ENCODE measurements around the gene RMDN3.

The RMDN3 gene

DNA sequence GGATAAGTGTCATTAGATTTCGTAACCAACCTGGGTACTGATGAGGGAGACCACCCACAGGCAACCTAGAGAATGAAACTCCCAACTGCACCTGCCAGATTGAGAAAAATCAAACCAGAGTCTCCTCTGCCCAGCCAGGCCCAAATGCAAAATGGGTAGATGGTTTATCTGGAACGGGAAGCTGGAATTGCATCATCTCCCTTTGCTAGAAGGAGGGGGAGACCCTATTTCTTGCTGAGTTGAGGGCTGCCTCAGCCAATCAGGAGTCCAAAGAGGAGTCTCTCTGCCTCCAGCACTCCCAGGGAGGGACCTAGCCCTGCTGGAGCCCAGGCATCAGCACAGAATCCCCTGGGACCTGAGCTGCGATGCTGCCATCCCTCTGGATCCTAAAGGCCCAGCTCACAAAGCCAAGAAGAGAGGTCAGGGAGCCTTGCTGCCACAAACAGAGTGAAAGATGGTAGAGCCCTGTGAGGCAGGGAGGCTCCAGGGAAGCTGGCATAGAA lies 8.1 kb downstream of the RMDN3 start:
- DNase-seq, result no peak

DNA sequence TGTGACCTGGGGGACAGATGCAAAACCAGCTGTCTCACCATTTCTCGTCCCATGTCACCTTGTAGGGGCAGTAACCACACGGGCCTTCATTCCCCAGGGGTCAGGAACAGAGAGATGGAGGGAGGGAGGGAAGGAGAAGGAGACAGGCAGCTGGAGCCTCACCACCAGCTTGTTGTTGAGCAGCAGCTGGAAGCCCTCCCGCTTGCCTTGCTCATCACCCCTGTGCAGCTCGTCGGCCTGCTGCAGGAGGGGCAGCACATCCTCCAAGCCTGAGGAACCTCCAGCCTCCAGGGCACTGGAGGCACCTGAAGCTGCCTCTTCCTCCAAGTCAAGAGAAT lies 10.3 kb downstream of the RMDN3 start:
- no peak for DNase-seq

DNA sequence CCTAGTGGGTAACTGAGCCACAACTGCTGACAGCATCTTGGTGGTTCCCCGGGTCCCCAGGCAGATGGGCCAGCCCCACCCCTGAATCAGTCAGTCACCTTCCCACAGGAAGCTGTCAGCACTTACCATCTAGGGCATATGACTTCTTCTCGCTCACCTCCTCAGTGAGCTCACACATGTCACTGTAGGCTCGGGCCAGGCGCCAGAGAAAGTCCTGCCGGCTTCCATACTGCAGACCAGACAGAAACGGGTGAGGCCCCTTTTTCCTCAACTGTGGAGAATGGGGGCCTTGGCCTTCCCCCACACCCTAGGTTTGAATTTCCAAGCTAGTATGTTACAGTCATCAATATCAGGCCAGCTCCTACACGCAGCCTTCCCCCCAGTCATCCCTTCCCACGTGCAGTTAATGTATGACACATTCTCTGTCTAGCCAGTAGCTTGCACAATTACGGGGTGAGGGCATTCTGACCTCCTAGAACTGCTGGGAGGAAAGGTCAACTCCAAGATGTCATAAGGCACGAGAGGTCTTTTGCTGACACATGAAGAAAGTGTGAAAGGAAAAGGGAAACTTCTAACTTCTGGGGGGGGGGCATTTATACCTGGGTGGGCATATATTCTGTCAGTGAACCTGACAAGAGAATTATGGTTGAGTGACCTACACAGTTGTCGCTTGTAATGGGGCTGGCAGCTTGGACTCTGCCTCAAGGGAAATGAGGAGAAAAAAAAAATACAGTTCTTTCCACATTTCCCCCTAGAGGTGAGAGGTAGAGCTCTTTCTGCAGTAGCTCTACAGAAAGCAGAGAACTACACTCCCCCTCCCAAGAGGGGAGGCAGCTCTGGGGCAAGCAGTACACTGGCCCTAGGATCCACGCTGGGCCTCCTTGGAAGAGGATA lies 10.9 kb downstream of the RMDN3 start:
- DNase-seq, result no peak

DNA sequence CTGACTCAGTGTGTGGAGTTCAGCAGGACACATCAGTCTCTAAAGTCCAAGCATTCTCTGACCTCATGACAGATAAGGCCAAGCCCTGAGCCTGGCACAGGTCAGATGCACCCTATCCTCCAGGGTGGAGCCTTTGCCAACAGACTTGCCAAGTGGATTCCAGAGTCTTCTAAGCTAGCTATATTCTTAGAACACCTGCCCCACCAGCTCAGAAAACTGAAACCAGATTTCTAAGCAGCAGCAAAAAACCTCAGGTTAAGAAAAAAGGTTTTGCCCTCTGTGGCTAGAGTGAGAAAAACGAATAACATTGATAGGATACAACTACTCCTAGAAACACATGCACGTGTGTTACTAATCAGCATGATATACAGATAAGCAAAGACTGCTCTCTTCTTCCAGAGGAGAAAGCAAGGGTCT lies 11.6 kb downstream of the RMDN3 start:
- no peak for DNase-seq

DNA sequence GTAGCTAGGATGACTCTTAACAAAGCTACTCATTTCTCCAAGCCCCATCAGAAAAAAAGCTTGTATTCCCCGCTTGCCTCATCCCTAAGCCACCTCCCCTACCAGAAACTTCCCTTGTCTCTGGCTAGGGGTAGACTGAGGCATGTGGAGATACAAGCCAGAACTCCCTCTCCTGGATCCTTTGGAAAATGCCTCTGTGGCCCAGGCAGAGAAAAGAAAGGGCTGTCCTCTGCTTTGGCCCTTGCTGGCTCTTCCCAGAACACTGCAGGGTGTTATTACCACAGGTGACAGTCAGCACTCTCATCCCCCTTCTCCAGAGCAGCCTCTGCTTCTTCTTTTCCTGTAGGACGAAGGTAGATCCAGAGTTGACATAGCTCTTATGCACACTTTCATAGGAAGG lies 15.2 kb downstream of the RMDN3 start:
- no peak for DNase-seq

DNA sequence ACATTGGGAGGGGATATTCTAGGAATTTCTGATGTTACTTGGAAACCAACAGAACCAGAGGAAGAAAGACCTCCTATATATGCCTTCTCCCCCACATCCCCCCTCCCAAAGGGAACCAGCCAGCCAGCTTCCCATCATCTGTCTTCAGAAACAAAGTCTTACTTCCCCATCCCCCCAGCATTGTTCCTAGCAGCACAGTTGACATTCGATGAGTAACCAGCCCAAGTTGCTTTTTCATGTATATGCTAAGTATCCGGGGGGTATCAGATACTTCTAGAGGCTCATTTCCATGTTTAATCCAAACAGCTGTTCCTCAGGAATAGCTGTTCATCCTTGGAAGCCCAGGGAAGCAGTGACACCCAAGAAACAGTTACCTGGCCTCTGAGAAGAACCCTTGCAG lies 16.0 kb downstream of the RMDN3 start:
- no peak for DNase-seq

DNA sequence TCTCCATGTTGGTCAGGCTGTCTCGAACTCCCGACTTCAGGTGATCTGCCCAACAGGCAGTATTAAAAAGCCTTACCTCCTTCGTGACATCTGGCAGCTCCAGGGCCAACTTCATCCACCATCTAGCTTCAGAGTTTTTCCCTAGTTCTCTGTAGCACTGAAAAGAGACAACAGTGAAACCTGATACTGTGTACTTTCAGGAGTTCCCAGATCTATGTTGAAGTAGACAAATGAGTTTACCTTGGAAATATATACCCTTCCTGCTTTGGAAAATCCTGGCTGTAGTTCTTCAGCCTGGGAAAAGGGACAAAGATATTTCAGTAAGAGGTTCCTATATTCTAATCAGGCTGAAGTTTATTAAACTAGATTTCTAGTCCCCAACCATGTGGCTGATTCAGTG lies 18.0 kb downstream of the RMDN3 start:
- no peak for DNase-seq

DNA sequence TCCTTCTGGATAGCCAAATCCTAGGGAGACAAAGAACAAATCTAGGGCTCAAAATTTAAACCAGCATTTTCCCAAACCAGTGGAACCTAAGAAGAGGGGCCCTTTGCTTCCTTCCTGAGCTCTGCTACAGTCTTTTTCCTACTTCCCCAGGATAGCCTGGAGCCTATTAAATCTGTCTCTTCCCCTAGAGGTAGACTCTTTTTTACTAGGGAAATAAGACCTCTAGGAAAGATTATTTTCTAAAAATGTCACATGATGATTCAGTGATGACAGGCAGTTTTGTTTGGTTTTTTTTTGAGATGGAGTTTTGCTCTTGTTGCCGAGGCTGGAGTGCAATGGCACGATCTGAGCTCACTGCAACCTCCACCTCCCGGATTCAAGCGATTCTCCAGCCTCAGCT lies 18.5 kb downstream of the RMDN3 start:
- DNase-seq, result no peak

DNA sequence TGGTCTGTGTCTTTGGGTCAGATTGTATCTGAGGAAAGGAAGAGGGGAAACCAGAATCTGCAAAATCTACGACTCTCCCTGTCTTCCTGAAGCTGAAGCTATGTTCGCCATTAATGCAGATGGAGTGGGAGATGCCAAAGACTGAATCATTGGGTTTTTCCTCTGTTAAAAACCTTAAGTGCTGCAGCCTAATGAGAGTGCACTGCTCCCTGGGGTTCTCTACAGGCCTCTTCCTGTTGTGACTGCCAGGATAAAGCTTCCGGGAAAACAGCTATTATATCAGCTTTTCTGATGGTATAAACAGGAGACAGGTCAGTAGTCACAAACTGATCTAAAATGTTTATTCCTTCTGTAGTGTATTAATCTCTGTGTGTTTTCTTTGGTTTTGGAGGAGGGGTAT lies 24.0 kb downstream of the RMDN3 start:
- peak; percentile 45 for DNase-seq

DNA sequence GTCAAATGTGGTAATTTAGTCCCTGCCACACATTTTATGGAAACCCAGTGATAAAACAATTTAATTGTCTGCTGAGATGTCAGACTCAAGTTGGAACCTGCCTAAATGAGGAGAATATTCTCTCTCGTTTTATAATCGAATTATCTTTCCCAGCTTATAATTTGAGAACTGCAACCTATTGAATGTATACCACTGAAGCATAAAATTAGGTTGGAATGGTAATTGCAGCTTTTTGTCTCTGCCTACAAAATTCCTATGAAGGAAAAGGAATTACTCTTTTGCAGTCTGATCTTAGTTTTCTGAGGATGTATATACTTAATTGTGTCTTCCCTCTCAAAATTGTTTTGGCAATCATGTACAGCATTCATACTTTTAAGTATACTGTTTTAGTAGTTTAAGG lies 31.1 kb downstream of the RMDN3 start:
- no peak for DNase-seq

DNA sequence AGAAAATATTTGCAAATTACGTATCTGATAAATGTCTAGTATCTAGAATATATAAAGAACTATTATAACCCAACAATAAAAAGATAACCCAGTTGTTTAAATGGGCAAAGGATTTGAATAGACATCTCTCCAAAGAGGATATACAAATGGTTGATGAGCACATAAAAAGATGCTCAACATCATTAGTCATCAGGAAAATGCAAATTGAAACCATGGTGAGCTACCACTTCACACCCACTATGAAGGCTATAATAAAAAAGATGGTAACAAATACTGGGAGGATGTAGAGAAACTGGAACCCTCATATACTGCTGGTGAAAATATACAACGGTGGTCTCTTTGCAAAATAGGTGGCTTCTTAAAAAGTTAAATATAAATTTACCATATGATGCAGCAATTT lies 32.1 kb downstream of the RMDN3 start:
- no peak for DNase-seq

DNA sequence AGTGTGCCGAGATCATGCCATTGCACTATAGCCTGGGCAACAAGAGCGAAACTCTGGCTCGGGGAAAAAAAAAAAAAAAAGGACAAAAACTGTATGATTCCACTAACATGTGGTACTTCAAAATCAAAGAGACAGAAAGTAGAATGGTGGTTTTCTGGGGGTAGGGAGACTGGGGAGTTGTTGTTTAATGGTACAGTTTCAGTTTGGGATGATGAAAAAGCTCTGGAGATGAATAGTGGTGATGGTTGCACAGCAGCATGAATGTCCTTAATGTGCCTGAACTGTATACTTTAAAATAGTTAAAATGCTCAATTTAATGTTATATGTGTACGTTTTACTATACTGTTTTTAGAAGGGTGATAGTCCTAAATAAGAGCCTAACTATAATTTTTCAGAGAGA lies 32.7 kb downstream of the RMDN3 start:
- no peak for DNase-seq

DNA sequence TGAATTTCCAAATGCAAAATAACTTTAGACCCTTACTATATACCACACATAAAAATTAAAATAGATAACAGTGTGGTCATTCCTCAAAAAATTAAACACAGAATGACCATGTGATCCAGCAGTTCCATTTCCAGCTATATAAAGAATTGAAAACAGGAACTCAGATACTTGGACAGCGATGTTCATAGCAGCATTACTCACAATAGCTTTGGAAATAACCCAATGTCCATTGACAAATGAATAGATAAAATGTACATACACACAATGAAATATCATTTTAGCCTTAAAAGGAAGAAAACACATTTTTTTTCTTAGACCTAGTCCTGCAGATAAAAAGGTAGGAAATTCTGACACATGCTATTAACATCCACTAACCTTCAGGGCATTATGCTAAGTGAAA lies 33.4 kb downstream of the RMDN3 start:
- no peak for DNase-seq

DNA sequence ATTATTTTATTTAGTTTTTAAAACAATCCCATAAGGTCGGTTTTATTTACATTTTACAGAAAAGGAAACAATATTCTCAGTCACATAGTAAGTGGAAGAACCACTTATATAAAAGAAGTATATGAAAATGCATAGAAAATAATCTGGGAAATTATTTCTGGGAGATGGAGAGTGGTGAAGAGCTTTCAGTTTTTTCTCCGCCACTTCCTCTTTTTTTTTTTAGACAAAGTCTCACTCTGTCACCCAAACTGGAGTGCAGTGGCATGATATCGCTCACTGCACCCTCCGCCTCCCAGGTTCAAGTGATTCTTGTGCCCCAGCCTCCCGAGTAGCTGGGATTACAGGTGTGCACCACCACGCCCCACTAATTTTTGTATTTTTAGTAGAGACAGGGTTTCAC lies 38.9 kb downstream of the RMDN3 start:
- DNase-seq, result no peak

DNA sequence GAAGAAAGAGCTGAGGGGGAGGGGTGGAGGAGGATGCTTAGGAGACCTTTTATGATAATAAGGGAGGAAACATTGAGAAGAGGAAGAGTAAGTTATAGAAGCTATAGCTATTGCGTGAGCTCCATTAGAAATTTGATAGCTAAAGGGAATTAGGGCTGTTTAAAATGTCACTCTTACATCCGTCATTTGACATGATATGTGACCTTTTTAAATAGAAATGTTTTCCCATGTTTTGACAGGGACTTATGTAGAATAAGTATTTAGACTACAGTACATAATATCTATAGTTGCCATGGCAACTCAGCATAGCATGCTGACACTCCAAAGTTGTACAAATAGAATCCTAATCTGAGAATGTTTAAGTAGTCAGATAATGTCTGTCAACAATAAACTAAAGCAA lies 40.9 kb downstream of the RMDN3 start:
- DNase-seq, result no peak

DNA sequence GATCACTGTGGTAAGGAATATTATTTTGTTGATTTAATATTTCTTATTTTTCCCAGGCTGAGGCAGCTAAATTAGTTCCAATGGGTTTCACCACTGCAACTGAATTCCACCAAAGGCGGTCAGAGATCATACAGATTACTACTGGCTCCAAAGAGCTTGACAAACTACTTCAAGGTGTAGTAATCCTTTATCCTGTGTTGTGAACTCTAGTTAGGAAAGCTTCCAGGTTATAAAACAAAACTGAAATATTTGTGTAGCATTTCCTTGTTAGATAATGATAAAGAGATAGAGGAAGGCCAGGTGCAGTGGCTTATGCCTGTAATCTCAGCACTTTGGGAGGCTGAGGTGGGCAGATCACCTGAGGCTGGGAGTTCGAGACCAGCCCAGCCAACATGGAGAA lies 48.9 kb downstream of the RMDN3 start:
- DNase-seq, result no peak

DNA sequence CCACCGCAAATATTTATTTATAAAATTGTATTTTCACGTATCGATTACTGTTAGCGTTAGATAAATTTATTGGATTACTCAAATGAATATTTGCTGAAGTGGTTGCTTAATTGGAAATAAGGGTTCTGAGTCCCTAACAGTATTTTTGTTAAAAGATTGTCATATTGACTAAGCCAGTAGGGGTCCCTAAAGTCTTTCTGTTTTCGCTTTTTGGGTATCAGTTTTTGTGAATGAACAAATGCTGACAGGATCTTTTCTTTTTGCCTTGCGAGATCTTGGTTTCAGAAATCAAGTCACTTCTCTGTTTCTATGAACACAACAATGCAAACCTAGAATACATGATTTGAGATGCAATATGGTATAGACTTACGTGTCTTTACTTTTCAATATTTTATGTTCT lies 53.0 kb downstream of the RMDN3 start:
- DNase-seq, result no peak

DNA sequence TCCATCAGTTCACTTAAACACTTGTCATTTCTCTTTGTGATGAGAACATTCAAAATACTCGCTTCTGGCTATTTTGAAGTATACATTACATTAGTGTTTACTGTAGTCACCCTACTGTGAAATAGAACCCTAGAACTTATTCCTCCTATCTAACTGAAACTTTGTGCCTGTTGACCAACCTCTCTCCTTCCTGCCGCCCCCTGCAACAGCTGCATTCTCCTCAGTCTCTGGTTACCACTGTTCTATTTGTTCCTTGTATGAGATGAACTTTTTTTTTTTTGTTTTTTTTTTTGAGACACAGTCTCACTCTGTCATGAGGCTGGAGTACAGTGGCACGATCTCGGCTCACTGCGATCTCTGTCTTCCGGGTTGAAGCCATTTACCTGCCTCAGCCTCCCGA lies 57.1 kb downstream of the RMDN3 start:
- no peak for DNase-seq

DNA sequence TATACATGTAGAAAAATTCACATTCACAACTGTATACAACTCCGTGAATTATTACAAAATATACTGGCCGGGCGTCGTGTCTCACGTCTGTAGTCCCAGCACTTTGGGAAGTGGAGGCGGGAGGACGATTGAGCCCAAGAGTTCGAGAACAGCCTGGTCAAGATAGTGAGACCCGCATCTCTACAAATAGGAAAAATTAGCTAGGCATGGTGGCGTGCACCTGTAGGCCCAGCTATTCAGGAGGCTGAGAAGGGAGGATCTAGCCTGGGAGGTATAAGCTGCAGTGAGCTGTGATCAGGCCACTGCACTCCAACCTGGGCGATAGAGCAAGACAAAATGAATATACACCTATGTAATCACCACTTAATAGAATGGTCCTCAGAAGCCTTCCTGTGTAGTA lies 58.8 kb downstream of the RMDN3 start:
- no peak for DNase-seq

DNA sequence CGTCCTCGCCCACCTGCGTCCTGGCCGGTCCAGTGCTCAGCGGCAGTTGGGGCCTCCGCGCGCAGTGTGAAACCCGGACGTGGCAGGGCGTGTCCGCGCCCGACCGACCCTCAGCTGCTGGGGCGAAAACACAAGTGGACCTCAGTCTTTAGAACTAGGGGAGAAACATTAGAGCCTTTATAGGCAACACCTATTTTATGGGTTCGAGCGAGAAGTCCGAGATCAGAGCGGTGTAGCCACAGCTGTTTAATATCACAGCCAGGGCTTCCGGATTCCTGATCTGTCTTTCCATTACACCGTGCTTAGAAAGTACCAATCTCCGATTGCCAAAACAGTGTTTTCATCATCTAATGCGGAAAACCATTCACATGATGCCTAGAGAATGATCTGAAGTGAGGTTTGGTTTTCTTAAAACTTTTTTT lies 59.6 kb downstream of the RMDN3 start:
- DNase-seq, result no peak

DNA sequence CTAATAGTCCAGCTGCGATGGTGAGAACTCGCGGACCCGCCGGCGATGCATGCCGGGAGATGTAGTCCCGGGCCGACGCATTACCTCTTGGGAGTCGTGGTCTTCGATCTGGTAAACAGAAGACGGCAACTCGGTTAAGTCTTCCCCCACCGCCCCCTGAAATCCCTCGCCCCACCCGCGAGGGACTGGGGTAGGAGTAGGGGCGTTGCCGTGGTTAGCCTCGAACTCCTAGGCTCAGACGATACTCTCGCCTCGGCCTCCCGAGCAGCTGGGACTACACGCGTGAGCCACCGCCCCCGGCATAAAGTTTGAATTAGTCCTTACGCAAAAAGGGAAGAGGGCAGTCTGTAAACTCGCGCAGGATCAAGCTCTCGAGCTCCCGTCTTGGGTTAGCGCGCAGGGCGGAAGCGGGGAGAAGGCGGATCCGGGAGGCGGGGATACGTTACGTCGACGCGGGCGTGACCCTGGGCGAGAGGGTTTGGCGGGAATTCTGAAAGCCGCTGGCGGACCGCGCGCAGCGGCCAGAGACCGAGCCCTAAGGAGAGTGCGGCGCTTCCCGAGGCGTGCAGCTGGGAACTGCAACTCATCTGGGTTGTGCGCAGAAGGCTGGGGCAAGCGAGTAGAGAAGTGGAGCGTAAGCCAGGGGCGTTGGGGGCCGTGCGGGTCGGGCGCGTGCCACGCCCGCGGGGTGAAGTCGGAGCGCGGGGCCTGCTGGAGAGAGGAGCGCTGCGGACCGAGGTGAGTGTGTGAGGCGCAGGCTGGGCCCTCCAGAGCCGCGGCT lies 60.2 kb downstream of the RMDN3 start, which contains the start of gene RAD51:
TSS of gene RAD51 (plus strand) at position 487 of the 781 bp plus-strand sequence. CDS start 3,585 bp downstream, outside the sequence.
- DNase-seq, result peak; percentile 97

DNA sequence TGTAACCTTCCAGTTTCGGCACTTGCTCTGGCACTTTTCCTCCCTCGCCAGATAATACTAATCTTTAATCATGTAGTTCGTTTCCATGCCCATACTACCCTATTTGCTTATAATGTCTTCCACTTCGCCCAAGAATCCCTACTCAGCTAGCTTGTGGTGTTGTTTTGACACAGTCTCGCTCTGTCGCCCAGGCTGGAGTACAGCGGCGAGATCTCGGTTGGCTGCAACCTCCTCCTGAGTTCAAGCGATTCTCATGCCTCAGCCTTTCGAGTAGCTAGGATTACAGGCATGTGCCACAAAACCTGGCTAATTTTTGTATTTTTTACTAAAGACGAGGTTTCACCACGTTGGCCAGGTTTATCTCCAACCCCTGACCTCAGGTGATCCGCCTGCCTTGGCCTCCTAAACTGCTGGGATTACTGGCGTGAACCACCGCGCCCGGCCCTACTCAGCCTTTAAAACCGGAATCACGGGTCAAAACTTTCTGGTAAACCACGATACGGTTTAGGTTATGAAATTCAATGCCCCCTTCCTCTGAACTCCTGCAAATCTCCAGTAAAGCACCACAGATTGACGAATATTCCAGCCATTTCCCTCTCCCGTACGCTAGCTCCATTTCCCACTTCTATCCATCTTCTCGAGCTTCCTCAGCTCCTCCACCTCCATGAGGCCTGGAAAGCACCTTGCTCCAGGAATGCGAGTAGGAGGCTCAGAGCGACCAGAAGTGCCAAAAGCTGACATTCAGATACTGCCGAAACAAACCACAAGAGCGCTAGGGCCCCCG lies 61.0 kb downstream of the RMDN3 start:
- no peak for DNase-seq

DNA sequence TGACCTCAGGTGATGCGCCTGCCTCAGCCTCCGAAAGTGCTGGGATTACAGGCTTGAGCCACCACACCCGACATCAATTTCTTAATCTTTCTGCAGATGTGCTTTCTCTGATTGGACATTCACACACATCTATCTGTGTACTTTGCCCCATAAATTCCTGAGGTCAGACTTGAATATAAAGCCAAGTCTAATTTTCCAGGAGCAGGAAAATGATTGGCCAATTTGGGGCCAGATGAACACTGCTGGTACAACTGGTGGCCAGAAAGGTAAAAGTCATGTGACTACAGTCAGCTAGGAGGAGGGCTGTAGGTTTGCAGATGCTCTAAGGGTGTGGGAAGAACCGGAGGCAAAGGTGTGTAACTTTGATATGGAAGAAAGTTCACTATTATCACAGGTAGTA lies 63.3 kb downstream of the RMDN3 start:
- DNase-seq, result no peak

All from right hindlimb (tissue), 1 donor.